Endothelial cell of umbilical vein (primary cell): ENCODE data around the gene NNT. TPM values are rescaled to one million over a fixed set of nuclear protein-coding genes. Genes with fewer than 3 reads are reported as not detected.

Experiments
- BruUV-seq: library from RNA; stranded (reverse); fragments of 400-500 nt; replicated peaks from 2 replicates; lab custom pipeline; 2021; lab: Mats Ljungman, UMichigan
- CTCF ChIA-PET: fragments of 300-600, 350-600 bp; sonication (Branson Sonifier 250); formaldehyde crosslinking; loops from one replicate; lab custom pipeline; 2021; ENCODE audit warnings: antibody characterized with exemption, inconsistent platforms; lab: Charles Lee
- POLR2A ChIA-PET: fragments of 300-600, 350-600 bp; sonication (Branson Sonifier 250); formaldehyde crosslinking; loops from one replicate; lab custom pipeline; 2021; ENCODE audit warnings: antibody characterized with exemption, inconsistent platforms; lab: Charles Lee
- DNase-seq: peaks from one replicate; pipeline ENCODE4 v3.0.0-alpha.2; 2011; ENCODE audit warnings: low read depth, low spot score
- FAIRE-seq: peaks from 2 replicates; lab custom pipeline; 2011; peaks lifted over from hg19 to GRCh38; lab: Jason Lieb, UNC
- H2AFZ ChIP-seq: 2 replicates; pipeline ENCODE4 v1.6.0; 2012; ENCODE audit warnings: low read depth, low read length, control low read depth, inconsistent platforms
- H3K27ac ChIP-seq: 2 replicates; pipeline ENCODE4 v1.5.1; 2011; ENCODE audit warnings: low read depth, mild to moderate bottlenecking, control low read depth, low read length, moderate library complexity; ENCODE audit not compliant: insufficient read depth
- H3K27me3 ChIP-seq, 2 experiments: 2 replicates each; pipeline versions ENCODE4 v1.6.0 to v1.6.1; 2011; ENCODE audit warnings: low read length in 2 of 2, mixed read lengths in 1 of 2; ENCODE audit not compliant: control insufficient read depth in 2 of 2, insufficient read depth in 2 of 2
- H3K36me3 ChIP-seq, 2 experiments: 2 replicates in 1 of 2; 3 replicates in 1 of 2; pipeline ENCODE4 v1.5.1; 2011; ENCODE audit warnings: low read length in 2 of 2, mild to moderate bottlenecking in 1 of 2, moderate library complexity in 1 of 2; ENCODE audit not compliant: control insufficient read depth in 2 of 2, insufficient read depth in 2 of 2; ENCODE audit errors: extremely low read depth in 1 of 2
- H3K4me1 ChIP-seq: 3 replicates; pipeline ENCODE4 v1.5.1; 2011; ENCODE audit warnings: mild to moderate bottlenecking, low read length; ENCODE audit not compliant: control insufficient read depth, insufficient read depth; ENCODE audit errors: extremely low read depth
- H3K4me2 ChIP-seq: 2 replicates; pipeline ENCODE4 v1.6.1; 2011; ENCODE audit warnings: low read length, control low read depth, mixed read lengths; ENCODE audit not compliant: insufficient read depth
- H3K4me3 ChIP-seq, 3 experiments: fragments of 200-600 bp in 1 of 3; sonication (generic), shearing (Covaris generic) in 1 of 3; replicated peaks in 1 of 3; 2 replicates each; pipeline ENCODE4 v1.5.1; 2011 to 2016; ENCODE audit warnings: control low read depth in 3 of 3, low read length in 3 of 3, mild to moderate bottlenecking in 2 of 3, inconsistent platforms in 1 of 3, low read depth in 1 of 3, moderate library complexity in 1 of 3; ENCODE audit not compliant: insufficient read depth in 1 of 3
- H3K79me2 ChIP-seq: 2 replicates; pipeline ENCODE4 v1.6.0; 2012; ENCODE audit warnings: low read length, inconsistent platforms; ENCODE audit not compliant: control insufficient read depth, insufficient read depth
- H3K9ac ChIP-seq: replicated peaks from 2 replicates; pipeline ENCODE3; 2011; ENCODE audit warnings: low read length, control low read depth; ENCODE audit not compliant: insufficient read depth; ENCODE audit errors: extremely low read depth
- H3K9me1 ChIP-seq: replicated peaks from 3 replicates; pipeline ENCODE4 v1.6.0; 2011; ENCODE audit warnings: mild to moderate bottlenecking, low read length; ENCODE audit not compliant: control insufficient read depth, insufficient read depth; ENCODE audit errors: extremely low read depth
- H3K9me3 ChIP-seq: replicated peaks from 2 replicates; pipeline ENCODE4 v1.5.1; 2012; ENCODE audit warnings: low read length, inconsistent platforms; ENCODE audit not compliant: control insufficient read depth, insufficient read depth
- H4K20me1 ChIP-seq: replicated peaks from 2 replicates; pipeline ENCODE3; 2011; ENCODE audit warnings: mild to moderate bottlenecking, low read length; ENCODE audit not compliant: control insufficient read depth, insufficient read depth; ENCODE audit errors: extremely low read depth
- EZH2 ChIP-seq: IDR thresholded peaks from 2 replicates; pipeline ENCODE4 v1.6.1; 2012; ENCODE audit warnings: borderline replicate concordance, low read depth, mild to moderate bottlenecking, moderate library complexity, low read length, inconsistent platforms; ENCODE audit not compliant: severe bottlenecking
- FOS ChIP-seq: IDR thresholded peaks from 2 replicates; pipeline ENCODE4 v1.6.1; 2011; ENCODE audit warnings: mild to moderate bottlenecking, low read length, moderate library complexity, borderline replicate concordance; ENCODE audit not compliant: insufficient read depth
- GATA2 ChIP-seq: IDR thresholded peaks from 2 replicates; pipeline ENCODE4 v1.7.0; 2011; ENCODE audit warnings: low read depth, mild to moderate bottlenecking, moderate library complexity, mixed read lengths, low read length; ENCODE audit not compliant: insufficient read length, insufficient read depth
- JUN ChIP-seq: IDR thresholded peaks from 2 replicates; pipeline ENCODE4 v1.6.1; 2011; ENCODE audit warnings: borderline replicate concordance, low read depth; ENCODE audit not compliant: insufficient read length, insufficient read depth
- MYC ChIP-seq: IDR thresholded peaks from one replicate; pipeline ENCODE4 v1.6.1; 2011; ENCODE audit warnings: mild to moderate bottlenecking, low read depth, low read length
- POLR2A ChIP-seq: IDR thresholded peaks from 2 replicates; pipeline ENCODE4 v1.6.1; 2012; ENCODE audit warnings: low read depth, mild to moderate bottlenecking, control low read depth, low read length
- POLR2AphosphoS5 ChIP-seq: IDR thresholded peaks from 2 replicates; pipeline ENCODE4 v1.6.1; 2012; ENCODE audit warnings: low read depth, mild to moderate bottlenecking, control low read depth, low read length, moderate library complexity; ENCODE audit not compliant: insufficient read depth
- dilution Hi-C: fragments of 300-500 bp; cut with MboI; formaldehyde crosslinking; loops from one replicate; pipeline ENCODE4 v1.15.0; 2019; ENCODE audit warnings: low sequenced_read_pairs; ENCODE audit not compliant: extremely low pct_ligation_motif_present
- intact Hi-C: fragments of 100-400 bp; cut with micrococcal nuclease; formaldehyde crosslinking; loops from one replicate; pipeline ENCODE4 v1.10.0; 2022
- polyA plus RNA-seq, 4 experiments: library from polyadenylated mRNA; depleted of rRNA in 3 of 4; stranded (reverse) in 3 of 4; unstranded in 1 of 4; fragments of >200 nt; gene quantifications; 2 replicates each; pipeline versions ENCODE4 v1.2.1 to v1.2.3, GENCODE V29; 2011 to 2012; ENCODE audit warnings: missing spikeins in 1 of 4
- total RNA-seq: library from RNA; stranded (reverse); gene quantifications from 2 replicates; pipeline ENCODE4 v1.2.3, GENCODE V29; 2021
- TF ChIP-seq, protein P1 (sequence below): IDR thresholded peaks from 2 replicates; pipeline ENCODE4 v1.6.1; 2011; ENCODE audit not compliant: insufficient read depth, insufficient read length
- TF ChIP-seq, protein P2 (sequence below), 2 donors: IDR thresholded peaks; 1 replicate in 1 of 2; 2 replicates in 1 of 2; pipeline ENCODE4 v1.5.1; 2011; ENCODE audit warnings: low read length in 2 of 2, mild to moderate bottlenecking in 2 of 2, moderate library complexity in 2 of 2, control low read depth in 1 of 2, inconsistent platforms in 1 of 2, low read depth in 1 of 2; ENCODE audit not compliant: insufficient read depth in 1 of 2; ENCODE audit errors: extremely low read depth in 1 of 2

Gene NNT
- total and polyA plus RNA-seq, 2 donors (not counting 3 experiments of a cell fraction or from before 2014, with no cell fraction given), result 38.2 to 82.5 TPM

DNA sequence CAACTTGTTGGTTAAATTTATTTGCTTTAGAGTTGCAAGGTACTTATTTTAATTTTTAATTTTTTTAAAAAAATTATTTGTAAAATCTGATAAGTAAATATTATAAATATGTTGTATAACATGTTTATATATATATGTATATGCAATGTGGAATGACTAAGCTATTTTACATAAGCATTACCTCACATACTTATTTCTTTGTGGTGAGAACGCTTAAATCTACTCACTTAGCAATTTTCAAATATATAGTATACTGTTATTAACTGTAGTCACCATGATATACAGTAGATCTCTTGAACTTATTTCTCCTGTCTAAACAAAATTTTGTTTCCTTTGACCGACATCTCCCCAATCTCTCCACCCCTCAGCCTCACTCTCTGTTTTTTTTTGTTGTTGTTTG lies 147.8 kb downstream of the NNT start:
- Histone ChIP-seq H3K36me3 (no peaks in the 10 kb centered on the region), H3K9ac (no peak overlapping the region), H3K79me2 (no peaks in the 10 kb centered on the region), H2AFZ (no peak overlapping the region), H3K27me3 (no peaks in the 10 kb centered on the region), H4K20me1 (no peaks in the 10 kb centered on the region), H3K4me2 (no peak overlapping the region), H3K9me3 (no peaks in the 10 kb centered on the region), H3K27ac (no peak overlapping the region), H3K9me1 (no peaks in the 10 kb centered on the region), H3K4me3 (no peak overlapping the region), H3K4me1 (no peaks in the 10 kb centered on the region)
- no TSS peak for BruUV-seq
- dilution Hi-C loops (no loop called here), intact Hi-C loops (no loop called here)
- TF ChIP-seq, protein P1, sequence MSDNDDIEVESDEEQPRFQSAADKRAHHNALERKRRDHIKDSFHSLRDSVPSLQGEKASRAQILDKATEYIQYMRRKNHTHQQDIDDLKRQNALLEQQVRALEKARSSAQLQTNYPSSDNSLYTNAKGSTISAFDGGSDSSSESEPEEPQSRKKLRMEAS, result no peak
- TF ChIP-seq MYC, result no peak
- no peak for TF ChIP-seq POLR2AphosphoS5
- TF ChIP-seq GATA2, result no peak
- no peak for TF ChIP-seq EZH2
- no peak for TF ChIP-seq FOS
- TF ChIP-seq JUN, result no peak
- ChIA-PET CTCF (no interaction called here), POLR2A (no interaction called here)
- no peak for FAIRE-seq
- no peak for DNase-seq

DNA sequence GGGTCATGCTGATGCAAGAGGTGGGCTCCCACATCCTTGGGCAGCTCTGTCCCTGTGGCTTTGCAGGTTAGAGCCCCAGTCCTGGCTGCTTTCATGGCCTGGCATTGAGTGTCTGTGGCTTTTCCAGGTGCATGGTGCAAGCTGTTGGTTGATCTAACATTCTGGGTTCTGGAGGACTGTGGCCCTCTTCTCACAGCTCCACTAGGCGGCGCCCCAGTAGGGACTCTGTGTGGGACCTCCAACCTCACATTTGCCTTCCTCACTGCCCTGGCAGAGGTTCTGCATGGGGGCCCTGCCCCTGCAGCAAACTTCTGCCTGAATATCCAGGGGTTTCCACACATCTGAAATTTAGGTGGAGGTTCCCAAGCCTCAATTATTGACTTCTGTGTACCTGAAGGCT lies 150.1 kb downstream of the NNT start:
- intact Hi-C loops, result no loop called here
- no peaks in the 10 kb centered on the region for H3K9me3 ChIP-seq
- CTCF ChIA-PET, result no interaction called here
- no peaks in the 10 kb centered on the region for H3K36me3 ChIP-seq
- no peak overlapping the region for H3K27ac ChIP-seq
- no peaks in the 10 kb centered on the region for H3K79me2 ChIP-seq
- H3K4me3 ChIP-seq, result no peak overlapping the region
- H2AFZ ChIP-seq, result no peak overlapping the region
- no peaks in the 10 kb centered on the region for H3K27me3 ChIP-seq
- no peak for TF ChIP-seq FOS
- no peak for TF ChIP-seq POLR2A
- TF ChIP-seq JUN, result no peak
- TF ChIP-seq MYC, result no peak
- TF ChIP-seq, protein P2, sequence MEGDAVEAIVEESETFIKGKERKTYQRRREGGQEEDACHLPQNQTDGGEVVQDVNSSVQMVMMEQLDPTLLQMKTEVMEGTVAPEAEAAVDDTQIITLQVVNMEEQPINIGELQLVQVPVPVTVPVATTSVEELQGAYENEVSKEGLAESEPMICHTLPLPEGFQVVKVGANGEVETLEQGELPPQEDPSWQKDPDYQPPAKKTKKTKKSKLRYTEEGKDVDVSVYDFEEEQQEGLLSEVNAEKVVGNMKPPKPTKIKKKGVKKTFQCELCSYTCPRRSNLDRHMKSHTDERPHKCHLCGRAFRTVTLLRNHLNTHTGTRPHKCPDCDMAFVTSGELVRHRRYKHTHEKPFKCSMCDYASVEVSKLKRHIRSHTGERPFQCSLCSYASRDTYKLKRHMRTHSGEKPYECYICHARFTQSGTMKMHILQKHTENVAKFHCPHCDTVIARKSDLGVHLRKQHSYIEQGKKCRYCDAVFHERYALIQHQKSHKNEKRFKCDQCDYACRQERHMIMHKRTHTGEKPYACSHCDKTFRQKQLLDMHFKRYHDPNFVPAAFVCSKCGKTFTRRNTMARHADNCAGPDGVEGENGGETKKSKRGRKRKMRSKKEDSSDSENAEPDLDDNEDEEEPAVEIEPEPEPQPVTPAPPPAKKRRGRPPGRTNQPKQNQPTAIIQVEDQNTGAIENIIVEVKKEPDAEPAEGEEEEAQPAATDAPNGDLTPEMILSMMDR (IDR thresholded peaks at IDR 0.05; ENCODE audit: extremely low read depth in 1 of 2, insufficient read depth in 1 of 2, low read depth in 1 of 2, low read length in 2 of 2), result no peak
- TF ChIP-seq POLR2AphosphoS5, result no peak
- TF ChIP-seq, protein P1, result no peak
- TF ChIP-seq GATA2, result no peak
- TF ChIP-seq EZH2, result no peak
- no peaks in the 10 kb centered on the region for H3K4me1 ChIP-seq
- no peaks in the 10 kb centered on the region for H3K9me1 ChIP-seq
- DNase-seq, result no peak
- dilution Hi-C loops, result no loop called here
- BruUV-seq, result no TSS peak
- POLR2A ChIA-PET, result no interaction called here
- no peak overlapping the region for H3K4me2 ChIP-seq
- no peaks in the 10 kb centered on the region for H4K20me1 ChIP-seq
- no peak for FAIRE-seq
- H3K9ac ChIP-seq, result no peak overlapping the region
